ENCODE results near the gene PGA3.
"Not testable (repeated sequence)": the region's sequence is repeated elsewhere in the genome, so short reads cannot be mapped to it uniquely, and the experiment has no call there.

The PGA3 gene

GRCh38 chr11:61222047-61222446 is 18.7 kb downstream of the PGA3 start, which contains the start of gene PGA4:
Gene PGA4, plus strand, starts transcription at chr11:61222347. Its CDS starts 54 bp downstream, at chr11:61222401.
- TF ChIP-seq REST (IDR thresholded peaks at IDR 0.05; ENCODE audit: insufficient read depth in 1 of 2, low read depth in 2 of 2, low read length in 2 of 2); TAF1 (IDR thresholded peaks at IDR 0.05; ENCODE audit: borderline replicate concordance, insufficient read depth, low read length); SIN3A (IDR thresholded peaks at IDR 0.05; ENCODE audit: borderline replicate concordance, insufficient read depth, low read length): not testable (repeated sequence)

DNA sequence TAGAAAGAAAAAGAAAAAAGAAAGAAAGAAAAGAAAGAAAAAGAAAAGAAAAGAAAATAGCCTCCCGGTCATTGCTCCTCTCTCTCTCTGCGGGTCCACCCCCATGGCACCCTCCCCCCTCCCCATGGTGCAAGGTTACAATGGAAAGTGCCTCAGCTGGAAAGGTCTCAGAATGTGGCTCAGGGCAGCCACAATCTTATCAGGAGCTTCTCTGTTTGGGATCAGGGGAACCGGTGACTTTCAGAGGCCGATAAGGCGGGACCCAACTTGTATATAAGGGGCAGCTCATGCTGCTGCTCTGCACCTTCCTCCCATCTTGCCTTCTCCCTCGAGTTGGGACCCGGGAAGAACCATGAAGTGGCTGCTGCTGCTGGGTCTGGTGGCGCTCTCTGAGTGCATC is 37.6 kb downstream of the PGA3 start, which contains the start of gene PGA5:
TSS of gene PGA5 (plus strand) at position 301 of the 400 bp plus-strand sequence. CDS start at position 353, 52 bp downstream.
- not testable (repeated sequence) for TF ChIP-seq TAF1 (IDR thresholded peaks at IDR 0.05; ENCODE audit: borderline replicate concordance, insufficient read depth, low read length); POLR2AphosphoS5 (IDR thresholded peaks at IDR 0.05; ENCODE audit: low read depth, low read length); REST (IDR thresholded peaks at IDR 0.05; ENCODE audit: insufficient read depth in 1 of 2, low read depth in 2 of 2, low read length in 2 of 2)

- TF ChIP-seq REST (IDR thresholded peaks at IDR 0.05; ENCODE audit: insufficient read depth in 1 of 2, low read depth in 2 of 2, low read length in 2 of 2) (no peak), POLR2AphosphoS5 (IDR thresholded peaks at IDR 0.05; ENCODE audit: low read depth, low read length) (no peak)
Measured at GRCh38 chr11:61254403-61255025, 51.2 kb downstream of the PGA3 start.

DNA sequence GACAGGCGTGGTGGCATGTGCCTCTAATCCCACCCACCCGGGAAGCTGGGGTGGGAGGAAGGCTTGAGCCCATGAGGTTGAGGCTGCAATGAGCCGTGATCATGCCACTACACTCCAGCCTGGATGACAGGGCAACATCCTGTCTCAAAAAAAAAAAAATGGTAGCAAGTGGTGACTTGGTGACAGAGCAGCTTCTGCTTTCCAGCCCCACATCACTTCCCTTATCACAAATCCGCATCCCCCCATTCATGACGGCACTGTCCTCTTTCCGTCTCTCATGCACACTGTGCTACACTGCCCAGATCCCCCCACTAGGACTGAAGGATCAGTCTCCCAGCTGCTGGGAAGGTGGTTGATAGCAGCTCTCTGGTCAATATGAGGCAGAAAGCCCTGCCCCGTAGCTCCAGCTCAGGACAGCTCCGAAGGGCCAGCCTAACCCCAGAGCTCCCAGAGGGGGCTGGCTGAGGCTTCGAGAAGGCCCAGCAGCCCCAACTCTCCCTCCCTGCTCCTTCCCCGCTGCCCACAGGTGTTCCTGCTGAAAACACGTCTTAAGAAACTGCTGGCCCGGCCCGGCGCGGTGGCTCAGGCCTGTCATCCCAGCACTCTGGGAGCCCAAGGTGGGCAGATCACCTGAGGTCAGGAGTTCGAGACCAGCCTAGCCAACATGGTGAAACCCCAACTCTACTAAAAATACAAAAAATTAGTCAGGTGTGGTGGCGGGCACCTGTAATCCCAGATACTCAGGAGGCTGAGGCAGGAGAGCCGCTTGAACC is 53.6 kb downstream of the PGA3 start:
- TF ChIP-seq POLR2AphosphoS5 (IDR thresholded peaks at IDR 0.05; ENCODE audit: low read depth, low read length): no peak
- no peak for TF ChIP-seq FOXP2 (optimal IDR thresholded peaks at IDR 0.05; ENCODE audit: borderline replicate concordance, extremely low read depth, extremely low read length, insufficient read depth)
- TF ChIP-seq REST (IDR thresholded peaks at IDR 0.05; ENCODE audit: insufficient read depth in 1 of 2, low read depth in 2 of 2, low read length in 2 of 2): no peak

DNA sequence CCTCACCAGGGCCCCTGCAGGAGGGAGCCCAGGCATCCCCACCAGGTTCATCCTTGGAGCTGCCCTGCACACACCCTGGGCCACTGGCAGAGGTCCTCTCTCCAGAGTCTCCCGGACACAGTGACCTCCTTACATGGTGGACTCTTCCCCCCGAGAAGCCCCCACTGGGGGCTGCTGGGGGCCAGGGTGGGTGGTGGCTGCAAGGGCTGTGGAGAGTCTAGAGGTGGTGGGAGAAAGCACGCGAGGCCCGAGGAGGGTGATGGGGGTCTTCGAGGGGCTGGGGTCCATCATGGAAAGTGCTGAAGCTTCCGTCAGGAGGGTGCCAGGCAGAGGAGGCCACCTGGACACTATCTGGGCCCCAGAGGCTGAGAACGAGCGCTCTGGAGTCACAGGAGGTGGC is 55.2 kb downstream of the PGA3 start:
- no peak for TF ChIP-seq FOXP2 (optimal IDR thresholded peaks at IDR 0.05; ENCODE audit: borderline replicate concordance, extremely low read depth, extremely low read length, insufficient read depth)
- no peak for TF ChIP-seq REST (IDR thresholded peaks at IDR 0.05; ENCODE audit: insufficient read depth in 1 of 2, low read depth in 2 of 2, low read length in 2 of 2)
- TF ChIP-seq TAF1 (IDR thresholded peaks at IDR 0.05; ENCODE audit: borderline replicate concordance, insufficient read depth, low read length): no peak
- no peak for TF ChIP-seq POLR2AphosphoS5 (IDR thresholded peaks at IDR 0.05; ENCODE audit: low read depth, low read length)
- no peak for TF ChIP-seq SIN3A (IDR thresholded peaks at IDR 0.05; ENCODE audit: borderline replicate concordance, insufficient read depth, low read length)

Data from PFSK-1 (cell line).